Pancreas (tissue), 10 donors: ENCODE measurements around the gene TMCC3. TPM values are rescaled to one million over a fixed set of nuclear protein-coding genes. Genes with fewer than 3 reads are reported as not detected.
A peak's percentile ranks its signal among the peaks of the same experiment; 100 is the strongest.
"Not testable (repeated sequence)": the region's sequence is repeated elsewhere in the genome, so short reads cannot be mapped to it uniquely, and the experiment has no call there.

Source experiments
- ATAC-seq, 4 donors: fragments of 200-7000 bp; cut with Tn5 transposase; one replicate each; pipeline versions ENCODE4 v1.8.0 to v1.9.1; 2020; ENCODE audit warnings: mild to moderate bottlenecking in 4 of 4, moderate library complexity in 4 of 4
- DNase-seq, 6 donors: peaks; one replicate each; pipeline ENCODE4 v3.0.0-alpha.2; 2020
- FAIRE-seq: peaks from 2 replicates; lab custom pipeline; 2012; peaks lifted over from hg19 to GRCh38; lab: Jason Lieb, UNC
- H3K27ac ChIP-seq, 4 donors: fragments of 200-600 bp; sonication (generic); 1 replicate in 3 of 4; 2 replicates in 1 of 4; pipeline versions ENCODE4 v1.5.0 to v1.8.0; 2020
- H3K27me3 ChIP-seq, 4 donors: fragments of 200-600 bp; one replicate each; pipeline ENCODE4 v1.8.0; 2021
- H3K36me3 ChIP-seq, 3 donors: fragments of 200-600 bp; sonication (generic) in 1 of 3; one replicate each; pipeline versions ENCODE4 v1.5.0 to v1.8.0; 2020 to 2021
- H3K4me1 ChIP-seq, 3 donors: fragments of 200-600 bp; one replicate each; pipeline ENCODE4 v1.8.0; 2021
- H3K4me3 ChIP-seq, 4 donors: fragments of 200-600 bp; sonication (generic) in 2 of 4; one replicate each; pipeline versions ENCODE4 v1.5.0 to v1.8.0; 2020 to 2021
- H3K9me3 ChIP-seq, 4 donors: fragments of 200-600 bp; one replicate each; pipeline ENCODE4 v1.8.0; 2021
- WGBS, 2 donors: extraction: QIAGEN DNeasy Blood & Tissue Kit; methylation state at CpG; one replicate each; pipeline ENCODE4 v1.1.7; 2013; 5-methylcytosine and 5-hydroxymethylcytosine counted together
- intact Hi-C, 3 donors: fragments of 100-400 bp; cut with DNase I; formaldehyde crosslinking; loops; one replicate each; pipeline versions ENCODE4 v1.11.1 to v1.14.2; 2022
- polyA plus RNA-seq, 2 donors: library from polyadenylated mRNA; stranded (reverse); fragments of 200-250 nt; gene quantifications; one replicate each; pipeline ENCODE4 v1.2.3, GENCODE V29; 2013
- total RNA-seq, 6 donors: library from RNA; stranded (reverse); fragmentation: NEBNext Ultra II Directional in 4 of 6; extraction: Animal tissue kit (Norgen Biotek cat#: 25700) in 4 of 6; gene quantifications; one replicate each; pipeline versions ENCODE4 v1.2.1 to v1.2.4, GENCODE V29; 2021 to 2023
- TF ChIP-seq, protein P1 (sequence below), 4 donors: fragments of 200-600 bp; sonication (generic) in 3 of 4; IDR thresholded peaks; one replicate each; pipeline versions ENCODE4 v1.5.0 to v1.8.0; 2021; ENCODE audit warnings: antibody characterized with exemption in 4 of 4
- donor health status: healthy with polysubstance abuse.
- donor health status: DM: no; HTN: no; CAD: no; lungs with moderate emphysema.
- donor health status: DM: no; HTN: no; CAD: no.
- donor health status: control.
- donor health status: control.
- donor health status: Bipolar disorder and iron deficiency.
- donor health status: DM: yes; HTN: yes; CAD: no.
- donor health status: DM: no; HTN: no; CAD: no.
- donor health status: DM: no; HTN: no; CAD: no.
- donor health status: DM: yes; HTN: yes; CAD: no.

Gene TMCC3
- total and polyA plus RNA-seq, 8 donors = 1.0 to 6.9 (median 2.3) TPM

DNA sequence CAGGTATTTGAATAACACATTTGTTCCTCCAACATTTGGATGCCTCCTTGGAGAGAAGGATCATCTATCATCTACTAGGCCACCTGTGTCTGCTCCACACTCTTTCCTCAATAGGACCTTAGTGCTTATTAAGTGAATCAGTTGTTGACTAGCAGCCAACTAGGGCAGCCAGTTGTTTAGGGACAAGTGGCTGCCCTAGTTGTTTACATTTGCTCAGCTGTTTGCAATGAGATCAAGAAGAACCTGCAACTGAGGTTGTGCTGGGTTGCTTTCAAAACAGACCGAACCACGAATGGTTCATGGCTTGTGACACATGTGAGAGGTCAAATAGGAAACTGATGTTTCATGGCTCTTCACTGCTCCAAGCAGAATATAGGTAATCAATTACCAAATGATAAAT is 53.8 kb downstream of the TMCC3 start:
- Histone ChIP-seq H3K36me3 (no peaks in the 10 kb centered on the region), H3K4me1 (no peaks in the 10 kb centered on the region), H3K4me3 (no peak overlapping the region), H3K27ac (no peak overlapping the region), H3K27me3 (no peaks in the 10 kb centered on the region), H3K9me3 (no peaks in the 10 kb centered on the region)
- TF ChIP-seq, protein P1, sequence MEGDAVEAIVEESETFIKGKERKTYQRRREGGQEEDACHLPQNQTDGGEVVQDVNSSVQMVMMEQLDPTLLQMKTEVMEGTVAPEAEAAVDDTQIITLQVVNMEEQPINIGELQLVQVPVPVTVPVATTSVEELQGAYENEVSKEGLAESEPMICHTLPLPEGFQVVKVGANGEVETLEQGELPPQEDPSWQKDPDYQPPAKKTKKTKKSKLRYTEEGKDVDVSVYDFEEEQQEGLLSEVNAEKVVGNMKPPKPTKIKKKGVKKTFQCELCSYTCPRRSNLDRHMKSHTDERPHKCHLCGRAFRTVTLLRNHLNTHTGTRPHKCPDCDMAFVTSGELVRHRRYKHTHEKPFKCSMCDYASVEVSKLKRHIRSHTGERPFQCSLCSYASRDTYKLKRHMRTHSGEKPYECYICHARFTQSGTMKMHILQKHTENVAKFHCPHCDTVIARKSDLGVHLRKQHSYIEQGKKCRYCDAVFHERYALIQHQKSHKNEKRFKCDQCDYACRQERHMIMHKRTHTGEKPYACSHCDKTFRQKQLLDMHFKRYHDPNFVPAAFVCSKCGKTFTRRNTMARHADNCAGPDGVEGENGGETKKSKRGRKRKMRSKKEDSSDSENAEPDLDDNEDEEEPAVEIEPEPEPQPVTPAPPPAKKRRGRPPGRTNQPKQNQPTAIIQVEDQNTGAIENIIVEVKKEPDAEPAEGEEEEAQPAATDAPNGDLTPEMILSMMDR (IDR thresholded peaks at IDR 0.05) = no peak
- DNase-seq = no peak
- peak in 2 of 4 donors; percentile 25 to 65 for ATAC-seq
- no peak for FAIRE-seq
- 59% methylated on average over 2 of the region's 2 CpGs for WGBS, 2 donors
- intact Hi-C loops = no loop called here

DNA sequence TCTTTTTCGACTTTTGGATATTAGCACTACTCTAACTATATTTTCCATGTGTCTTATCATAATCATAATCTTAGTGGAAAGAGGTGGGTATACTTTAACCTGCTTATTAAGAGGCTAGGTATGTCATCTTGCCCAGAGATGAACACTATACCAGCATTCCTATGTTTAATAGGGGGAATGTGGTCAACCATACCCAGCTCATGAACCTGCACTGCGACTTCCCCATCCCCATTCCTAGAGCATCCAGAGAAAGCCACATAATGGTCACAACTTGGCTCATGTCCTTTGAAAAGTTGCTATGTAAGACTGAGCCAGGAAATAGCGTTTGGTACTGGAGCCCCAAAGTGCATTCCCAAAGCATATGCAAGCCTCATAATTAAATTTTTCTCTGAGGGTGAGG is 55.2 kb downstream of the TMCC3 start:
- no peaks in the 10 kb centered on the region for H3K4me1 ChIP-seq
- no peak overlapping the region for H3K27ac ChIP-seq
- H3K27me3 ChIP-seq = no peaks in the 10 kb centered on the region
- H3K36me3 ChIP-seq = no peaks in the 10 kb centered on the region
- 75 to 77% methylated on average over 3 of the region's 3 CpGs for WGBS, 2 donors
- no peak for DNase-seq
- no peak for FAIRE-seq
- no peaks in the 10 kb centered on the region for H3K9me3 ChIP-seq
- intact Hi-C loops = no loop called here
- no peak for ATAC-seq
- no peak overlapping the region for H3K4me3 ChIP-seq
- TF ChIP-seq, protein P1 (IDR thresholded peaks at IDR 0.05) = no peak

DNA sequence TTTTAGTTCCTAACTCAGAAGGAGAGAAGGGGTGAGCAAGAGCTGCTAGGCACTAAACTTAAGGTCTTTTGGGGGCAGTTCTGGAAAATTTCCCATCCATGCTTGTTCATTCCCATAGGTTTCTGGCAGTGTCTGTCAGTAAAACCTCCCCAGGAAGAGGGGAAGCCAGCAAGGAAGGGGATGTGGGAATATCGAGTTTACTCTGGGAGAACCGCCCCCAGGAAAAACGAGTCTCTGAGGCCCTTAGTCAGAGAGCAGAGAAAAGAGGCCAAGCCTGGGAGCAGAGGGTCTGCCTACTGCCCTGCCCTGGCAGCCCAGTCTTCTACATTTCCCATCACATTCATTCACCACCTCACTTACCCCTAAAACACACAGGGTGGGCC is 55.9 kb downstream of the TMCC3 start:
- no peak overlapping the region for H3K4me3 ChIP-seq
- H3K27ac ChIP-seq = no peak overlapping the region
- 60 to 67% methylated on average over 3 of the region's 3 CpGs for WGBS, 2 donors
- no peaks in the 10 kb centered on the region for H3K27me3 ChIP-seq
- H3K4me1 ChIP-seq = no peaks in the 10 kb centered on the region
- FAIRE-seq (no peak), ATAC-seq (no peak), DNase-seq (no peak)
- TF ChIP-seq, protein P1 (IDR thresholded peaks at IDR 0.05) = no peak
- no peaks in the 10 kb centered on the region for H3K36me3 ChIP-seq
- H3K9me3 ChIP-seq = no peaks in the 10 kb centered on the region
- intact Hi-C loops = no loop called here

DNA sequence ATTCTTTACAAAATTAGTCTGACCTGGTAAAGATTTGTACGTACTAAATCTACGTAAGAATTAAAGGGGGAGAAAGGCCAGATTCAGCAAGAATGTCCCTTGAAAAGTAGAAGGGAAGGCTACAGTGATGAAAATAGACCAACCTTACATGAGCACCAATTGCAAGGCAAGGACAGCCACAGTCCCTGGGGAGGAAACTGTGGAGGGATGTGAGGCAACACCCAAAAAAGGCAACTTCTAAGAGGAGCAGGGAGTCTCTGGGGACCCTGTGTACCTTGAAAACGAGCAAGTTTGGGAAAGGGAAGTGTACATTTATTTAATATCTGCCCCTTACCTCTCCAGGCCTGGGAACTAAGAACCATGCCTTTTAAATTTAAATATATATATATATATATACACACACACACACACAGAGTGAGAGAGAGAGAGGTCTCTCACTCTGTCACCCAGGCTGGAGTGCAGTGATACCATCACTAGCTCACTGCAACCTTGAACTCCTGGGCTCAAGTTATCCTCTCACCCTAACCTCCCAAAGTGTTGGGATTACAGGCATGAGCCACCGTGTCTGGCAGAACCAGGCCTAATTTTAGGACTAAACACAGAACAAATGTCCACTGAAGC is 56.4 kb downstream of the TMCC3 start:
- Histone ChIP-seq H3K9me3 (no peaks in the 10 kb centered on the region), H3K27me3 (no peaks in the 10 kb centered on the region), H3K27ac (no peak overlapping the region), H3K4me3 (no peak overlapping the region), H3K36me3 (no peaks in the 10 kb centered on the region), H3K4me1 (no peaks in the 10 kb centered on the region)
- no peak for FAIRE-seq
- ATAC-seq = no peak
- 55 to 78% methylated on average over 4 of the region's 4 CpGs for WGBS, 2 donors
- no peak for DNase-seq
- intact Hi-C loops = no loop called here
- TF ChIP-seq, protein P1 (IDR thresholded peaks at IDR 0.05) = no peak

DNA sequence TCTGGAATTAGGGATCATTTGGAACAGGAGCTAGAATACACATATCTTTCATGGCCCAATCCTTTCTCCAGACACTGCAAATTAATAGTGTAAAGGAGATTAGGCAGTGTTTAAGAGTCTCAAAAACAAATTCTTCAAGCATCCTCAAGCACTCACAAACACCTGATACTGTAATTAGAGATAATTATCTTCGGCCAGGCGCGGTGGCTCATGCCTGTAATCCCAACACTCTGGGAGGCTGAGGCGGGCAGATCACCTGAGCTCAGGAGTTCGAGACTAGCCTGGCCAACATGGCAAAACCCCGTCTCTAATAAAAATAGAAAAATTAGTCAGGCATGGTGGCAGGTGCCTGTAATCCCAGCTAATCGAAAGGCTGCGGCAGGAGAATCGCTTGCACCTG is 57.6 kb downstream of the TMCC3 start:
- WGBS, 2 donors = 84 to 92% methylated on average over 9 of the region's 9 CpGs
- FAIRE-seq, H3K4me1 ChIP-seq, H3K27me3 ChIP-seq, H3K27ac ChIP-seq, H3K4me3 ChIP-seq, ATAC-seq, H3K9me3 ChIP-seq, H3K36me3 ChIP-seq, DNase-seq, intact Hi-C loops: not testable (repeated sequence)
